Right lobe of liver (tissue), 4 donors: ENCODE measurements around the gene LRBA.

ENCODE experiments used
- CTCF ChIP-seq, 4 donors: fragments of 200-600 bp in 3 of 4; fragments of 450-650 bp in 1 of 4; IDR thresholded peaks; one replicate each; pipeline versions ENCODE4 v1.5.1 to v1.8.0; 2016 to 2022; ENCODE audit warnings: antibody characterized with exemption in 4 of 4, mild to moderate bottlenecking in 2 of 4
- POLR2A ChIP-seq: fragments of 450-650 bp; IDR thresholded peaks from one replicate; pipeline ENCODE4 v1.6.1; 2017; ENCODE audit warnings: antibody characterized with exemption, mild to moderate bottlenecking
- donor health status: DM: no; HTN: no; CAD: no.
- donor health status: DM: no; HTN: no; CAD: no.
- donor health status: DM: no; HTN: yes; CAD: no.

GRCh38 chr4:150363721-150364688, 651.1 kb downstream of the LRBA start:
- TF ChIP-seq CTCF (IDR thresholded peaks at IDR 0.05) = no peak
- TF ChIP-seq POLR2A = no peak
